Glutamatergic neuron (in vitro differentiated cells): ENCODE results near the gene IQCN. TPM values are rescaled to one million over a fixed set of nuclear protein-coding genes. Genes with fewer than 3 reads are reported as not detected.

ENCODE experiments used
- DNase-seq: peaks from one replicate; pipeline ENCODE4 v3.0.0; 2022
- H3K27ac Mint-ChIP-seq: one replicate; pipeline ENCODE4 v1.8.0; 2020; ENCODE audit warnings: mild to moderate bottlenecking, mixed read lengths, inconsistent platforms; ENCODE audit not compliant: unreplicated experiment
- H3K27me3 Mint-ChIP-seq: one replicate; pipeline ENCODE4 v1.8.0; 2020; ENCODE audit warnings: mild to moderate bottlenecking, moderate library complexity, mixed read lengths, inconsistent platforms; ENCODE audit not compliant: unreplicated experiment
- H3K36me3 Mint-ChIP-seq: one replicate; pipeline ENCODE4 v1.8.0; 2020; ENCODE audit warnings: mild to moderate bottlenecking, mixed read lengths, inconsistent platforms; ENCODE audit not compliant: unreplicated experiment
- H3K4me1 Mint-ChIP-seq: one replicate; pipeline ENCODE4 v1.8.0; 2020; ENCODE audit warnings: mild to moderate bottlenecking, low read depth, mixed read lengths, inconsistent platforms; ENCODE audit not compliant: unreplicated experiment
- H3K4me3 Mint-ChIP-seq: one replicate; pipeline ENCODE4 v1.8.0; 2020; ENCODE audit warnings: mild to moderate bottlenecking, mixed read lengths, inconsistent platforms; ENCODE audit not compliant: unreplicated experiment
- H3K9me3 Mint-ChIP-seq: one replicate; pipeline ENCODE4 v1.8.0; 2020; ENCODE audit warnings: mild to moderate bottlenecking, moderate library complexity, mixed read lengths, inconsistent platforms; ENCODE audit not compliant: unreplicated experiment
- total RNA-seq: library from RNA; stranded (reverse); fragmentation: NEBNext Ultra II Directional; extraction: Animal tissue kit (Norgen Biotek cat#: 25700); gene quantifications from one replicate; pipeline ENCODE4 v1.2.1, GENCODE V29; 2021; ENCODE audit not compliant: unreplicated experiment
- TF ChIP-seq, protein P1 (sequence below): fragments of 200-600 bp; sonication (generic); IDR thresholded peaks from one replicate; pipeline ENCODE4 v1.5.0; 2021; ENCODE audit not compliant: partially characterized antibody, unreplicated experiment

The IQCN gene
- total RNA-seq, 1 donor from 2014 or later = 23.6 TPM

DNA sequence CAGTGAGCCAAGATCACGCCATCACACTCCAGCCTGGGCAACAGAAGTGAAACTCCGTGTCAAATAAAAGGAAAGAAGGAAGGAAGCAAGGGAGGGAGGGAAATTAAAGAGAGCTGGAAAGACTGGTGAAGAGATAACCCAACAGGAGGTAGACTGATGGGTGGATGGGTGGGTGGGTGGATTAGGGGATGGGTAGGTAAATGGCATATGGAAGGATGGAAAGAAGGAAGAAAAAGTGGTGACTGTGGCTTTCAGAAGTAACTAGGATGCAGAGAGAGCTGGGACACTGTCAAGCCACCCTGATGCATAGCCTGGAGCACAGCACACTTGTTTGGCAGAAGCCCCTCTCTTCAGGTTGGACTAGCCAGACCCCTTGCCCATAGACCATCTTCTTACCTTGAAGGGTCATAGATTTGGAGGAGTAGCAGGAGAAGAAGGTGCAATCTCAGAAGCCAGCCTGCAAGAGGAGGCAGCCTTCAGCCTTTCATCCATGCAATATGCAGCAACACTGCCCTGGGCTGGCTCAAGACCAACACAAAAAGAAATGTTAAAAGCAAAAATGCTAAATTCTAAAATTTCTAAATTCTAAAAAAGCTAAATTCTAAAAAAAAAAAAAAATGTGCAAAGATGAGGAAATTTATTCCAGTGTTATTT is 5.1 kb downstream of the IQCN start:
- Mint-ChIP-seq H3K4me1 (no peaks in the 10 kb centered on the region), H3K27ac (no peak overlapping the region), H3K9me3 (peaks cover 2% of the 10 kb centered on the region), H3K36me3 (peaks cover 6% of the 10 kb centered on the region), H3K4me3 (no peak overlapping the region), H3K27me3 (peaks cover 9% of the 10 kb centered on the region)
- no peak for DNase-seq
- TF ChIP-seq, protein P1, sequence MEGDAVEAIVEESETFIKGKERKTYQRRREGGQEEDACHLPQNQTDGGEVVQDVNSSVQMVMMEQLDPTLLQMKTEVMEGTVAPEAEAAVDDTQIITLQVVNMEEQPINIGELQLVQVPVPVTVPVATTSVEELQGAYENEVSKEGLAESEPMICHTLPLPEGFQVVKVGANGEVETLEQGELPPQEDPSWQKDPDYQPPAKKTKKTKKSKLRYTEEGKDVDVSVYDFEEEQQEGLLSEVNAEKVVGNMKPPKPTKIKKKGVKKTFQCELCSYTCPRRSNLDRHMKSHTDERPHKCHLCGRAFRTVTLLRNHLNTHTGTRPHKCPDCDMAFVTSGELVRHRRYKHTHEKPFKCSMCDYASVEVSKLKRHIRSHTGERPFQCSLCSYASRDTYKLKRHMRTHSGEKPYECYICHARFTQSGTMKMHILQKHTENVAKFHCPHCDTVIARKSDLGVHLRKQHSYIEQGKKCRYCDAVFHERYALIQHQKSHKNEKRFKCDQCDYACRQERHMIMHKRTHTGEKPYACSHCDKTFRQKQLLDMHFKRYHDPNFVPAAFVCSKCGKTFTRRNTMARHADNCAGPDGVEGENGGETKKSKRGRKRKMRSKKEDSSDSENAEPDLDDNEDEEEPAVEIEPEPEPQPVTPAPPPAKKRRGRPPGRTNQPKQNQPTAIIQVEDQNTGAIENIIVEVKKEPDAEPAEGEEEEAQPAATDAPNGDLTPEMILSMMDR = no peak

DNA sequence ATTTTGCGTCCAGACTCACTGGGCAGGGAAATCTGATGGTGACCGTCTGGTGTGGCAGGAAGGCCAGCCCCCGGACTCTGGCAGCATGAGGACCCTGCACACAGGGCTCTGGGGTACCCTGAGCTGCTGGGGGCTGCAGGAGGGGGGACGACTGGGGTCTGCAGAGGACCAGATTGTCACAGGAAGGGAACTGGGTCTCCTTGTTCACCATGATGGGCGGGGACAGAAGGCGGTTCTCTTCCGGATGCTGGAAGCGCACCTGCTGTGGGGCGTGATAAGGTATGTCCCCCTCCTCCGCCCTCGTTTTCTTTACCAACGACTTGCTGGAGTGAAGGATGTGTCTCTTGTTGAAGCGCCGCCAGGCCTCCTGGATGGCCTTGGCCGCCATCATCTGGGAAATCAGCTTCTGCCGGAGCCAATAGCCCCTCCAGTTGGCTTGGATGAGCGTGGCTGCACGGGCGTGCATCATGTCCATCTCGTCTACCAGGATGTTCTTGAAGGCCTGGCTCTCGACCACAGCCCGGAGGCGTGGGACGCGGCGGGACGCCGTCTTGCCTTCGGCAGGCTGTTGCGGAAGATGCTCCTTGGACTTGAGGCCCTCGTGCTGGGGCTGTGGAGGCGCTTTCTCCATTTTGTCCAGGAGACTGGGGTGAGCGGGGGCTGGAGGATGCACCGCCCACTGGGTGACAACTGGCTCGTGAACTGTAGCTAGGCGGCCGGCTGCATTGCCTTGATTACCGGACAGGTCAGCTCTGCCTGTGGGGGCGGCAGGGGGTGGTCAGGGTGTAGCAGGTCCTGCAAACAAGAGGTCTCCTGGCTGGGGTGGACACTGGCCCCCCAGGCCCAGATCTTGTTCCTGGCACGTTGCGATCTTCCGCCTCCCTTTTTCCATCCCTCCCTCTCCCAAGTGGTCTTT is 7.2 kb downstream of the IQCN start:
- H3K36me3 Mint-ChIP-seq = peaks cover 6% of the 10 kb centered on the region
- peaks cover 10% of the 10 kb centered on the region for H3K27me3 Mint-ChIP-seq
- H3K4me1 Mint-ChIP-seq = no peaks in the 10 kb centered on the region
- H3K9me3 Mint-ChIP-seq = peaks cover 4% of the 10 kb centered on the region
- H3K4me3 Mint-ChIP-seq = no peak overlapping the region
- H3K27ac Mint-ChIP-seq = no peak overlapping the region
- TF ChIP-seq, protein P1 = no peak
- no peak for DNase-seq

DNA sequence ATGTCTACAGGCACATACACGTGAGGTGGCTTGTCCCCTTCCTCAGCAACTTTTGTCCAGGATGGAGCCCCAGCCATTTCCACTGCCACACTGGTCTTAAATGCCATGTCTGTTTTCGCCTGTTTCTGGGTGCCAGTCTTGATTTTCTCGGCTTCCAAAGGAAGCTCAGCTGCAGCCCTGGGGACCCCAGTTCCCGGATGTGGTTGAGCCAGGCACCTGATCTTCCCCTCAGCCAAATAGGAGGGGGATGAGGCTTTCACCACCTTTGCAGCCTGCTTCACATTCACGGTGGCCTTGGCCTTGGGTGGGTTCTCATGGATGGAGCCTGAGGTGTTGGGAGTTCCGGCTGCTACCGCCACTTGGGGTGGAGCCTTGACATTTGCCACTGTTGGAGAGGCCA is 8.7 kb downstream of the IQCN start:
- H3K27ac Mint-ChIP-seq = no peak overlapping the region
- H3K27me3 Mint-ChIP-seq = peaks cover 14% of the 10 kb centered on the region
- no peak overlapping the region for H3K4me3 Mint-ChIP-seq

GRCh38 chr19:18264971-18265540 is 9.2 kb downstream of the IQCN start:
- peaks cover 6% of the 10 kb centered on the region for H3K36me3 Mint-ChIP-seq
- no peak for DNase-seq

More for the DNA sequence above, 8.7 kb downstream of the IQCN start:
- Mint-ChIP-seq H3K4me1 (no peaks in the 10 kb centered on the region), H3K9me3 (peaks cover 4% of the 10 kb centered on the region), H3K36me3 (peaks cover 6% of the 10 kb centered on the region)
- TF ChIP-seq, protein P1 = no peak
- DNase-seq = no peak

More at GRCh38 chr19:18264971-18265540, 9.2 kb downstream of the IQCN start:
- H3K9me3 Mint-ChIP-seq = peaks cover 6% of the 10 kb centered on the region
- no peak overlapping the region for H3K4me3 Mint-ChIP-seq
- no peak overlapping the region for H3K27ac Mint-ChIP-seq
- H3K27me3 Mint-ChIP-seq = peaks cover 16% of the 10 kb centered on the region
- H3K4me1 Mint-ChIP-seq = no peaks in the 10 kb centered on the region
- TF ChIP-seq, protein P1 = no peak
